Measurements from ENCODE around the gene HLA-DRA. TPM values are rescaled to one million over a fixed set of nuclear protein-coding genes. Genes with fewer than 3 reads are reported as not detected.

The HLA-DRA gene
- polyA plus RNA-seq (2011; rRNA removed) (not detected in 2 replicates), polyA plus RNA-seq (2017; fragmentation: RNase III; extraction: RNeasy Plus Mini Kit Qiagen cat#74134 plus additional on column Dnase treatment) (not detected in 3 replicates), polyA minus RNA-seq (2011; rRNA and poly(A)+ RNA removed) (not detected in 2 replicates)
- not detected in 2 replicates for polyA plus RNA-seq (2012; cell fraction: cytosol; rRNA removed)
- not detected in 2 replicates for polyA plus RNA-seq (2012; cell fraction: nucleus; rRNA removed)

- H3K4me3 ChIP-seq: no peak within 1 kb of the TSS
- ChIA-PET CTCF (interaction anchor here (1.3 kb wide), 1 partner anchor 26 kb away, joined by 4 read pairs; no protein-coding TSS in a partner anchor), POLR2A (no interaction called here)
- DNase-seq (ENCODE audit: low read depth in 1 of 2, low spot score in 1 of 2) (peak in 1 of 2 experiments; percentile 35), FAIRE-seq (no peak), ATAC-seq (peak; percentile 56 to 76; a peak in 4 of 6 replicates)
- peak; percentile 99 for TF ChIP-seq RFX5 (IDR thresholded peaks at IDR 0.05)
- TF ChIP-seq CHD2 (IDR thresholded peaks at IDR 0.05; ENCODE audit: low read length, partially characterized antibody): no peak
- no peaks in the 10 kb centered on the region for H3K9me3 ChIP-seq
- 12% methylated on average over 9 of the region's 9 CpGs for WGBS (ENCODE audit: missing lambda C conversion rate)
- H3K4me2 ChIP-seq: no peak within 1 kb of the TSS
- no peaks in the 10 kb centered on the region for H3K4me1 ChIP-seq
- H3K27ac ChIP-seq: no peak within 1 kb of the TSS
Observed at GRCh38 chr6:32439602-32440214, at the start of gene HLA-DRA. TSS of gene HLA-DRA (plus strand) at chr6:32439887. CDS start at chr6:32439951, 64 bp downstream.

GRCh38 chr6:32391505-32391904 lies 48.2 kb upstream of the HLA-DRA start:
- H3K4me2 ChIP-seq: no peak overlapping the region
- DNase-seq (ENCODE audit: low read depth in 1 of 2, low spot score in 1 of 2): no peak
- no peak for ATAC-seq
- no peak overlapping the region for H3K27ac ChIP-seq
- POLR2A ChIA-PET: no interaction called here
- TF ChIP-seq RAD21 (conservative IDR thresholded peaks at IDR 0.05 in 1 of 2, IDR thresholded peaks at IDR 0.05 in 1 of 2): no peak
- no peak for TF ChIP-seq RARB (CRISPR knock-in tag; IDR thresholded peaks at IDR 0.05)
- TF ChIP-seq ATOH8 (CRISPR knock-in tag; IDR thresholded peaks at IDR 0.05; ENCODE audit: low read depth): no peak
- TF ChIP-seq EP300 (IDR thresholded peaks at IDR 0.05): no peak
- TF ChIP-seq CBX8 (IDR thresholded peaks at IDR 0.05): no peak
- TF ChIP-seq FOSL2 (IDR thresholded peaks at IDR 0.05): no peak
- TF ChIP-seq FOSL2 (CRISPR knock-in tag; IDR thresholded peaks at IDR 0.05): no peak
- TF ChIP-seq SMC3 (IDR thresholded peaks at IDR 0.05): no peak
- TF ChIP-seq PHF8 (IDR thresholded peaks at IDR 0.05; ENCODE audit: borderline replicate concordance, low read depth): no peak
- TF ChIP-seq TP53 (CRISPR knock-in tag; IDR thresholded peaks at IDR 0.05): no peak
- TF ChIP-seq HOXB13 (CRISPR knock-in tag; IDR thresholded peaks at IDR 0.05; ENCODE audit: low read depth): no peak
- TF ChIP-seq FOSB (CRISPR knock-in tag; IDR thresholded peaks at IDR 0.05): no peak
- TF ChIP-seq KDM1A (IDR thresholded peaks at IDR 0.05; ENCODE audit: low read depth): no peak
- no peak for TF ChIP-seq BCL3 (IDR thresholded peaks at IDR 0.05)
- TF ChIP-seq USF2 (IDR thresholded peaks at IDR 0.05): no peak
- no peak for TF ChIP-seq RCOR1 (IDR thresholded peaks at IDR 0.05; ENCODE audit: low read depth, low read length)
- no peak for TF ChIP-seq TFCP2L1 (CRISPR knock-in tag; IDR thresholded peaks at IDR 0.05)
- TF ChIP-seq NFE2L2 (conservative IDR thresholded peaks at IDR 0.05; ENCODE audit: low read length): no peak
- TF ChIP-seq POLR2A (IDR thresholded peaks at IDR 0.05; ENCODE audit: low read length): no peak
- no peak for TF ChIP-seq MAX (IDR thresholded peaks at IDR 0.05)
- no peak for TF ChIP-seq HOXB5 (CRISPR knock-in tag; IDR thresholded peaks at IDR 0.05)
- H3K9me3 ChIP-seq: no peaks in the 10 kb centered on the region
- no peaks in the 10 kb centered on the region for H3K4me1 ChIP-seq
- no peak overlapping the region for H3K4me3 ChIP-seq
- CTCF ChIA-PET: no interaction called here
- 85% methylated on average over 6 of the region's 6 CpGs for WGBS (ENCODE audit: missing lambda C conversion rate)
- FAIRE-seq: no peak

Measured in A549 (cell line).